SK-N-SH treated with all-trans-retinoic acid at 6 μM for 48 hours (cell line): ENCODE data around the gene SYTL3.

Source experiments
- ATAC-seq: fragments of 200-7000 bp; cut with Tn5 transposase; 3 replicates; pipeline ENCODE4 v1.9.1; 2020; ENCODE audit warnings: mild to moderate bottlenecking, moderate library complexity
- ARNTL ChIP-seq: fragments of 450-650 bp; formaldehyde crosslinking; IDR thresholded peaks from 2 replicates; pipeline ENCODE4 v1.5.0; 2020; ENCODE audit warnings: low read depth, mild to moderate bottlenecking, moderate library complexity, borderline replicate concordance
- BACH2 ChIP-seq: fragments of 250-450 bp; sonication (Bioruptor Pico); IDR thresholded peaks from 2 replicates; pipeline ENCODE4 v1.9.0; 2021; ENCODE audit warnings: mild to moderate bottlenecking, borderline replicate concordance
- CREB5 ChIP-seq: fragments of 250-450 bp; sonication (Bioruptor Pico); IDR thresholded peaks from 2 replicates; pipeline ENCODE4 v1.5.1; 2020; ENCODE audit warnings: low read depth, mild to moderate bottlenecking, moderate library complexity
- CSDC2 ChIP-seq: fragments of 250-450 bp; sonication (Bioruptor Pico); IDR thresholded peaks from 2 replicates; pipeline ENCODE4 v1.5.0; 2020; ENCODE audit warnings: mild to moderate bottlenecking, moderate library complexity
- CSRNP3 ChIP-seq: fragments of 250-450 bp; sonication (Bioruptor Pico); IDR thresholded peaks from 2 replicates; pipeline ENCODE4 v1.5.1; 2021; ENCODE audit warnings: mild to moderate bottlenecking, moderate library complexity
- ESRRG ChIP-seq: fragments of 250-450 bp; sonication (Bioruptor Pico); IDR thresholded peaks from 2 replicates; pipeline ENCODE4 v1.6.1; 2021; ENCODE audit warnings: mild to moderate bottlenecking
- ISL1 ChIP-seq: fragments of 250-450 bp; sonication (Bioruptor Pico); IDR thresholded peaks from 2 replicates; pipeline ENCODE4 v2.1.2; 2022; ENCODE audit warnings: mild to moderate bottlenecking, moderate library complexity
- OSR1 ChIP-seq: fragments of 250-450 bp; sonication (Bioruptor Pico); IDR thresholded peaks from 2 replicates; pipeline ENCODE4 v1.8.0; 2022; ENCODE audit warnings: moderate library complexity, mild to moderate bottlenecking, inconsistent platforms
- PATZ1 ChIP-seq: fragments of 250-450 bp; sonication (Bioruptor Pico); IDR thresholded peaks from 2 replicates; pipeline ENCODE4 v1.8.0; 2020; ENCODE audit warnings: mild to moderate bottlenecking, moderate library complexity, borderline replicate concordance
- POU6F1 ChIP-seq: fragments of 250-450 bp; sonication (Bioruptor Pico); IDR thresholded peaks from 2 replicates; pipeline ENCODE4 v1.8.0; 2021; ENCODE audit warnings: low read depth, mild to moderate bottlenecking, moderate library complexity, borderline replicate concordance
- PPARA ChIP-seq: fragments of 250-450 bp; sonication (Bioruptor Pico); IDR thresholded peaks from 2 replicates; pipeline ENCODE4 v1.5.0; 2020; ENCODE audit warnings: mild to moderate bottlenecking, borderline replicate concordance
- RARB ChIP-seq: fragments of 250-450 bp; sonication (Bioruptor Pico); IDR thresholded peaks from 2 replicates; pipeline ENCODE4 v1.8.0; 2021; ENCODE audit warnings: mild to moderate bottlenecking, moderate library complexity
- SNAI2 ChIP-seq: fragments of 250-450 bp; sonication (Bioruptor Pico); IDR thresholded peaks from 2 replicates; pipeline ENCODE4 v1.5.0; 2020; ENCODE audit warnings: mild to moderate bottlenecking, moderate library complexity
- TCF4 ChIP-seq: fragments of 250-450 bp; sonication (Bioruptor Pico); IDR thresholded peaks from 2 replicates; pipeline ENCODE4 v1.8.0; 2021; ENCODE audit warnings: mild to moderate bottlenecking, moderate library complexity, borderline replicate concordance
- TOX ChIP-seq: fragments of 250-450 bp; sonication (Bioruptor Pico); IDR thresholded peaks from 2 replicates; pipeline ENCODE4 v1.8.0; 2021; ENCODE audit warnings: mild to moderate bottlenecking, moderate library complexity, borderline replicate concordance
- ZC3H10 ChIP-seq: fragments of 250-450 bp; sonication (Bioruptor Pico); IDR thresholded peaks from 2 replicates; pipeline ENCODE4 v1.5.1; 2021; ENCODE audit warnings: mild to moderate bottlenecking, moderate library complexity
- ZFP30 ChIP-seq: fragments of 450-650 bp; formaldehyde crosslinking; IDR thresholded peaks from 2 replicates; pipeline ENCODE4 v1.5.0; 2022; ENCODE audit warnings: mild to moderate bottlenecking, moderate library complexity
- ZNF70 ChIP-seq: fragments of 450-650 bp; formaldehyde crosslinking; IDR thresholded peaks from 2 replicates; pipeline ENCODE4 v1.5.0; 2020; ENCODE audit warnings: mild to moderate bottlenecking, moderate library complexity
- ZNF8 ChIP-seq: fragments of 450-650 bp; formaldehyde crosslinking; IDR thresholded peaks from 2 replicates; pipeline ENCODE4 v1.5.0; 2020; ENCODE audit warnings: mild to moderate bottlenecking, moderate library complexity

SYTL3 gene

GRCh38 chr6:158808941-158809678 is 159.3 kb downstream of the SYTL3 start:
- TF ChIP-seq ZNF70 (no peak), SNAI2 (CRISPR knock-in tag) (no peak), ESRRG (CRISPR knock-in tag) (no peak), TOX (no peak), BACH2 (CRISPR knock-in tag) (no peak), PATZ1 (CRISPR knock-in tag) (no peak), PPARA (CRISPR knock-in tag) (no peak), ARNTL (no peak), CSRNP3 (CRISPR knock-in tag) (no peak), TCF4 (CRISPR knock-in tag) (no peak)
- ATAC-seq = no peak

- no peak for ATAC-seq
- TF ChIP-seq ISL1 (no peak), POU6F1 (no peak), TCF4 (CRISPR knock-in tag) (no peak), CSRNP3 (CRISPR knock-in tag) (no peak), PATZ1 (CRISPR knock-in tag) (no peak), OSR1 (no peak), ZC3H10 (no peak), RARB (CRISPR knock-in tag) (no peak), PPARA (CRISPR knock-in tag) (no peak), ESRRG (CRISPR knock-in tag) (no peak), CREB5 (CRISPR knock-in tag) (no peak)
Measured at GRCh38 chr6:158810155-158811095, 160.6 kb downstream of the SYTL3 start.

- no peak for ATAC-seq
- TF ChIP-seq PATZ1 (CRISPR knock-in tag) (no peak), ZNF8 (CRISPR knock-in tag) (no peak), OSR1 (no peak), BACH2 (CRISPR knock-in tag) (no peak), PPARA (CRISPR knock-in tag) (no peak), TOX (no peak), CREB5 (CRISPR knock-in tag) (no peak), CSDC2 (CRISPR knock-in tag) (no peak), POU6F1 (no peak), ESRRG (CRISPR knock-in tag) (no peak), ZFP30 (CRISPR knock-in tag) (no peak), ARNTL (no peak), ZC3H10 (no peak)
Measured at GRCh38 chr6:158812611-158813010, 162.8 kb downstream of the SYTL3 start.
